Measurements from ENCODE around the gene HSFX3. TPM values are rescaled to one million over a fixed set of nuclear protein-coding genes. Genes with fewer than 3 reads are reported as not detected.

HSFX3 gene
- total and polyA plus RNA-seq, 2 of the 13 experiments (the other 11 are each of a cell fraction or from before 2014, with no cell fraction given): not detected

DNA sequence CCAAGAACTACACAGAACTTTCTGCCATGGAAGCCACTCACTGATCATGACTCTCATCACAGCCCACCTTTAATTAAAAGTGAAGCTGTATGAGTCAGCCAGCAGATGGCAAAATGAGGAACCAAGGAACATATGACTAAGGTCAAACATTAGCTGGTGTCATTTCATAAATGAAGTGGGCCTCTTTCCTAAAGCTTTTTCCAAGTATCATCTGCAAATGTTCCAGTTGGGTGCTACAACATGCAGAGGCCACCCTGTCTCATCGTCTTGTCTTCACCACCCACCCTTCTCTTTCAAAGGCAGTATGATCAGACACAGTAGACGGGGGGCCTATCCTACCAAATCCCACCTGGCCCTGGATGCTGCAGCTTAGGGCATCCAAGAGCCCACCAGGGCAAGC, 18.1 kb downstream of the HSFX3 start:
- H3K9ac ChIP-seq (ENCODE audit: insufficient read depth, low read depth, low read length): no peak overlapping the region
- intact Hi-C loops (cut with micrococcal nuclease; ENCODE audit: unreplicated experiment): no loop called here
- H3K79me2 ChIP-seq (ENCODE audit: insufficient read depth, low read length): no peaks in the 10 kb centered on the region
- H3K27me3 ChIP-seq (ENCODE audit: control insufficient read depth in 1 of 2, insufficient read depth in 2 of 2, low read length in 2 of 2): no peaks in the 10 kb centered on the region
- no peaks in the 10 kb centered on the region for H3K36me3 ChIP-seq (replicated peaks in 1 of 2; ENCODE audit: control insufficient read depth in 1 of 2, insufficient read depth in 2 of 2, low read length in 2 of 2)
- in situ Hi-C loops (cut with HindIII; ENCODE audit: extremely low pct_ligation_motif_present, low pct_unique_long_range_greater_than_20kb): no loop called here
- no peaks in the 10 kb centered on the region for H4K20me1 ChIP-seq (ENCODE audit: insufficient read depth, low read length)
- no peak overlapping the region for H3K27ac ChIP-seq (ENCODE audit: extremely low read length, insufficient read depth, low read length)
- CTCF ChIA-PET (ENCODE audit: low intra/inter-chr PET ratio, low total read pairs): no interaction called here
- POLR2A ChIA-PET: no interaction called here
- no peak for DNase-seq (ENCODE audit: low spot score)
- no peak overlapping the region for H3K4me3 ChIP-seq (replicated peaks in 1 of 3; ENCODE audit: insufficient read depth in 1 of 3, low read depth in 2 of 3, low read length in 3 of 3)
- H3K9me3 ChIP-seq (ENCODE audit: low read length): no peaks in the 10 kb centered on the region
- H3K4me2 ChIP-seq (ENCODE audit: low read depth, low read length): no peak overlapping the region
- H2AFZ ChIP-seq (ENCODE audit: low read length): no peak overlapping the region
- TF ChIP-seq SRSF4 (IDR thresholded peaks at IDR 0.05; ENCODE audit: low read depth, low read length, poor library complexity, severe bottlenecking) (no peak), TAF15 (IDR thresholded peaks at IDR 0.05; ENCODE audit: low read depth, low read length, poor library complexity, severe bottlenecking) (no peak), IKZF4 (CRISPR knock-in tag; IDR thresholded peaks at IDR 0.05; ENCODE audit: borderline replicate concordance, low read depth, not compliant biosample characterization) (no peak), GTF2F1 (IDR thresholded peaks at IDR 0.05; ENCODE audit: low read length) (no peak), SNAI1 (CRISPR knock-in tag; IDR thresholded peaks at IDR 0.05; ENCODE audit: borderline replicate concordance) (no peak)
- H3K4me1 ChIP-seq (ENCODE audit: insufficient read depth, low read length): no peaks in the 10 kb centered on the region
- BruUV-seq (replicated peaks): no TSS peak
- no peak for FAIRE-seq
- whole genome bisulfite sequencing (ENCODE audit: low lambda C conversion rate): 100% methylated on average over 2 of the region's 2 CpGs
- ATAC-seq: no peak

DNA sequence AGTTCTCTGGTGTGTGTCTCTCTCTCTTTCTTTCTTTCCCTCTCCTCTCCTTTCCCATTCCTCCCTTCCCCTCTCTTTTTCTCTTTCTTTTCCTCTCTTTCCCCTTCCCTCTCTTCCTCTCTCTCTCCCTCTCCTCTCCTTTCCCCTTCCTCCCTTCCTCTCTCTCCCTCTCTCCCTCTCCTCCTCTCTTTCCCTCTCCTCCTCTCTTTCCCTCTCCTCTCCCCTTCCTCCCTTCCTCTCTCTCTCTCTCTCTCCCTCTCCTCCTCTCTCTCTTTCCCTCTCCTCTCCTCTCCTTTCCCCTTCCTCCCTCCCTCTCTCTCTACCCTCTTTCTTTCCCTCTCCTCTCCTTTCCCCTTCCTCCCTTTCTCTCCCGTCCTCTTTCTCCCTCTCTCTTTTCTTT, 21.3 kb downstream of the HSFX3 start:
- DNase-seq (ENCODE audit: low spot score) (no peak), ATAC-seq (no peak), FAIRE-seq (no peak)
- H3K79me2 ChIP-seq (ENCODE audit: insufficient read depth, low read length): no peaks in the 10 kb centered on the region
- POLR2A ChIA-PET: no interaction called here
- H4K20me1 ChIP-seq (ENCODE audit: insufficient read depth, low read length): no peaks in the 10 kb centered on the region
- H3K9ac ChIP-seq (ENCODE audit: insufficient read depth, low read depth, low read length): no peak overlapping the region
- in situ Hi-C loops (cut with HindIII; ENCODE audit: extremely low pct_ligation_motif_present, low pct_unique_long_range_greater_than_20kb) (no loop called here), intact Hi-C loops (cut with micrococcal nuclease; ENCODE audit: unreplicated experiment) (no loop called here)
- no TSS peak for BruUV-seq (replicated peaks)
- H3K4me3 ChIP-seq (replicated peaks in 1 of 3; ENCODE audit: insufficient read depth in 1 of 3, low read depth in 2 of 3, low read length in 3 of 3): no peak overlapping the region
- no peak overlapping the region for H3K4me2 ChIP-seq (ENCODE audit: low read depth, low read length)
- CTCF ChIA-PET (ENCODE audit: low intra/inter-chr PET ratio, low total read pairs): no interaction called here
- H3K27ac ChIP-seq (ENCODE audit: extremely low read length, insufficient read depth, low read length): no peak overlapping the region
- no peaks in the 10 kb centered on the region for H3K27me3 ChIP-seq (ENCODE audit: control insufficient read depth in 1 of 2, insufficient read depth in 2 of 2, low read length in 2 of 2)
- WGBS (ENCODE audit: low lambda C conversion rate): 76% methylated on average over 1 of the region's 1 CpG
- H2AFZ ChIP-seq (ENCODE audit: low read length): no peak overlapping the region
- H3K36me3 ChIP-seq (replicated peaks in 1 of 2; ENCODE audit: control insufficient read depth in 1 of 2, insufficient read depth in 2 of 2, low read length in 2 of 2): no peaks in the 10 kb centered on the region
- no peaks in the 10 kb centered on the region for H3K4me1 ChIP-seq (ENCODE audit: insufficient read depth, low read length)
- H3K9me3 ChIP-seq (ENCODE audit: low read length): no peaks in the 10 kb centered on the region
- TF ChIP-seq NFRKB (IDR thresholded peaks at IDR 0.05) (no peak), MAX (IDR thresholded peaks at IDR 0.05) (no peak), ELK4 (CRISPR knock-in tag; IDR thresholded peaks at IDR 0.05; ENCODE audit: borderline replicate concordance) (no peak), ZNF367 (CRISPR knock-in tag; IDR thresholded peaks at IDR 0.05; ENCODE audit: borderline replicate concordance) (no peak), SNAPC2 (CRISPR knock-in tag; IDR thresholded peaks at IDR 0.05) (no peak), NPAS2 (CRISPR knock-in tag; IDR thresholded peaks at IDR 0.05; ENCODE audit: borderline replicate concordance) (no peak), AHR (CRISPR knock-in tag; IDR thresholded peaks at IDR 0.05) (no peak), HMGA1 (CRISPR knock-in tag; conservative IDR thresholded peaks at IDR 0.05) (no peak), ZNF7 (CRISPR knock-in tag; IDR thresholded peaks at IDR 0.05) (no peak), YY1 (IDR thresholded peaks at IDR 0.05; ENCODE audit: insufficient read depth, insufficient replicate concordance, low read depth, low read length) (no peak), ZSCAN21 (CRISPR knock-in tag; IDR thresholded peaks at IDR 0.05; ENCODE audit: borderline replicate concordance) (no peak), TCF7L2 (IDR thresholded peaks at IDR 0.05; ENCODE audit: low read depth, low read length) (no peak), HNF4G (IDR thresholded peaks at IDR 0.05; ENCODE audit: borderline replicate concordance, low read depth, low read length) (no peak), HNF4G (CRISPR knock-in tag; IDR thresholded peaks at IDR 0.05; ENCODE audit: borderline replicate concordance, low read depth) (no peak)
- TF ChIP-seq, protein P1, sequence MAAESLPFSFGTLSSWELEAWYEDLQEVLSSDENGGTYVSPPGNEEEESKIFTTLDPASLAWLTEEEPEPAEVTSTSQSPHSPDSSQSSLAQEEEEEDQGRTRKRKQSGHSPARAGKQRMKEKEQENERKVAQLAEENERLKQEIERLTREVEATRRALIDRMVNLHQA (CRISPR knock-in tag; IDR thresholded peaks at IDR 0.05): no peak
